GM23338 (cell line): ENCODE data around the gene GRIN2A. TPM values are rescaled to one million over a fixed set of nuclear protein-coding genes. Genes with fewer than 3 reads are reported as not detected.

Experiments used
- ATAC-seq: fragments of 200-7000 bp; cut with Tn5 transposase; 3 replicates; pipeline ENCODE4 v1.9.1; 2020
- DNase-seq: peaks from one replicate; pipeline ENCODE4 v3.0.0-alpha.2; 2015; ENCODE audit warnings: low spot score
- H2AFZ ChIP-seq: fragments of 200-600 bp; sonication (generic); 2 replicates; pipeline ENCODE4 v1.8.0; 2016; ENCODE audit warnings: antibody characterized with exemption, mild to moderate bottlenecking, moderate library complexity
- H3F3A ChIP-seq: fragments of 200-600 bp; sonication (generic); replicated peaks from 2 replicates; pipeline ENCODE4 v1.8.0; 2017; ENCODE audit warnings: antibody characterized with exemption, mixed run types, low read depth
- H3K27ac ChIP-seq: fragments of 200-600 bp; sonication (generic); 2 replicates; pipeline ENCODE4 v1.6.1; 2016; ENCODE audit warnings: low read depth
- H3K27me3 ChIP-seq: fragments of 200-600 bp; sonication (generic); 2 replicates; pipeline ENCODE4 v1.8.0; 2016; ENCODE audit warnings: mild to moderate bottlenecking, mixed run types, moderate library complexity; ENCODE audit not compliant: insufficient read depth
- H3K36me3 ChIP-seq: fragments of 200-600 bp; sonication (generic); 2 replicates; pipeline ENCODE4 v1.8.0; 2016; ENCODE audit warnings: mild to moderate bottlenecking; ENCODE audit not compliant: insufficient read depth
- H3K4me1 ChIP-seq: fragments of 200-600 bp; sonication (generic); 2 replicates; pipeline ENCODE4 v1.8.0; 2016; ENCODE audit warnings: mild to moderate bottlenecking, moderate library complexity; ENCODE audit not compliant: insufficient read depth
- H3K4me2 ChIP-seq: fragments of 200-600 bp; sonication (generic); 2 replicates; pipeline ENCODE4 v1.7.1; 2017; ENCODE audit warnings: mixed run types
- H3K4me3 ChIP-seq: fragments of 200-600 bp; sonication (generic); 2 replicates; pipeline ENCODE4 v1.6.1; 2016; ENCODE audit warnings: mixed run types
- H3K79me2 ChIP-seq: fragments of 200-600 bp; sonication (generic); replicated peaks from 2 replicates; pipeline ENCODE4 v1.8.0; 2017; ENCODE audit warnings: mild to moderate bottlenecking; ENCODE audit not compliant: insufficient read depth
- H3K9me2 ChIP-seq: fragments of 200-600 bp; sonication (generic); 2 replicates; pipeline ENCODE4 v1.8.0; 2017; ENCODE audit not compliant: insufficient read depth
- H4K20me1 ChIP-seq: fragments of 200-600 bp; sonication (generic); replicated peaks from 2 replicates; pipeline ENCODE4 v1.8.0; 2017; ENCODE audit warnings: mild to moderate bottlenecking; ENCODE audit not compliant: insufficient read depth
- H3K27ac Mint-ChIP-seq: 2 replicates; pipeline ENCODE4 v1.8.0; 2020; ENCODE audit warnings: inconsistent platforms, mild to moderate bottlenecking, moderate library complexity, mixed read lengths
- H3K27me3 Mint-ChIP-seq: 3 replicates; pipeline ENCODE4 v1.8.0; 2022; ENCODE audit warnings: low read depth, mild to moderate bottlenecking, moderate library complexity, mixed read lengths, inconsistent platforms; ENCODE audit not compliant: insufficient read depth, poor library complexity
- H3K36me3 Mint-ChIP-seq: 3 replicates; pipeline ENCODE4 v1.8.0; 2021; ENCODE audit warnings: low read depth, mild to moderate bottlenecking, inconsistent platforms, moderate library complexity, mixed read lengths
- H3K4me1 Mint-ChIP-seq: 3 replicates; pipeline ENCODE4 v1.8.0; 2020; ENCODE audit warnings: mild to moderate bottlenecking, inconsistent platforms, mixed read lengths
- H3K4me3 Mint-ChIP-seq: 3 replicates; pipeline ENCODE4 v1.8.0; 2021; ENCODE audit warnings: moderate library complexity, mild to moderate bottlenecking, inconsistent platforms, mixed read lengths
- H3K9me3 Mint-ChIP-seq: 3 replicates; pipeline ENCODE4 v1.8.0; 2020; ENCODE audit warnings: moderate library complexity, mild to moderate bottlenecking, inconsistent platforms, mixed read lengths
- CREB1 ChIP-seq: fragments of 250-450 bp; sonication (Bioruptor Pico); IDR thresholded peaks from 2 replicates; pipeline ENCODE4 v1.5.0; 2020; ENCODE audit warnings: low read depth, mild to moderate bottlenecking, moderate library complexity
- CTCF ChIP-seq, 2 experiments: fragments of 200-600 bp in 1 of 2; sonication (generic) in 1 of 2; conservative IDR thresholded peaks; 2 replicates each; pipeline versions ENCODE4 v1.5.1 to v1.6.1; 2016 to 2017; ENCODE audit warnings: antibody characterized with exemption in 2 of 2, low read depth in 2 of 2, mild to moderate bottlenecking in 2 of 2, moderate library complexity in 1 of 2
- ETS1 ChIP-seq: IDR thresholded peaks from 2 replicates; pipeline ENCODE4 v1.6.1; 2016; ENCODE audit warnings: antibody characterized with exemption
- EZH2 ChIP-seq: fragments of 200-600 bp; sonication (generic); IDR thresholded peaks from one replicate; pipeline ENCODE4 v1.8.0; 2017; ENCODE audit warnings: antibody characterized with exemption, mild to moderate bottlenecking, low read depth; ENCODE audit not compliant: unreplicated experiment
- EZH2phosphoT487 ChIP-seq: fragments of 200-600 bp; sonication (generic); IDR thresholded peaks from one replicate; pipeline ENCODE4 v1.8.1; 2018; ENCODE audit warnings: antibody characterized with exemption; ENCODE audit not compliant: unreplicated experiment
- JUNB ChIP-seq: IDR thresholded peaks from one replicate; pipeline ENCODE4 v1.6.1; 2016; ENCODE audit warnings: antibody characterized with exemption; ENCODE audit not compliant: unreplicated experiment
- NANOG ChIP-seq: IDR thresholded peaks from 2 replicates; pipeline ENCODE4 v1.6.1; 2016; ENCODE audit warnings: antibody characterized with exemption, borderline replicate concordance
- POLR2AphosphoS5 ChIP-seq: IDR thresholded peaks from 2 replicates; pipeline ENCODE4 v1.6.1; 2016; ENCODE audit warnings: antibody characterized with exemption, low read depth
- REST ChIP-seq: IDR thresholded peaks from one replicate; pipeline ENCODE4 v1.6.1; 2018; ENCODE audit warnings: antibody characterized with exemption; ENCODE audit not compliant: unreplicated experiment
- STAT1 ChIP-seq: IDR thresholded peaks from one replicate; pipeline ENCODE4 v1.6.1; 2016; ENCODE audit warnings: antibody characterized with exemption; ENCODE audit not compliant: unreplicated experiment
- ZNF114 ChIP-seq: fragments of 250-450 bp; sonication (Bioruptor Pico); IDR thresholded peaks from 2 replicates; pipeline ENCODE4 v1.5.0; 2020; ENCODE audit warnings: mild to moderate bottlenecking, moderate library complexity
- ZNF331 ChIP-seq: fragments of 250-450 bp; sonication (Bioruptor Pico); IDR thresholded peaks from 2 replicates; pipeline ENCODE4 v1.5.0; 2020; ENCODE audit warnings: low read depth, mild to moderate bottlenecking, moderate library complexity
- ZNF462 ChIP-seq: fragments of 250-450 bp; sonication (Bioruptor Pico); IDR thresholded peaks from 2 replicates; pipeline ENCODE4 v1.5.0; 2020; ENCODE audit warnings: mild to moderate bottlenecking, moderate library complexity
- polyA plus RNA-seq: library from polyadenylated mRNA; unstranded; fragments of >200 nt; fragmentation: Nextera tagmentation; extraction: Ambion mirVana; gene quantifications from 2 replicates; pipeline ENCODE4 v1.2.1, GENCODE V29; 2016
- total RNA-seq: library from RNA; depleted of rRNA; stranded (reverse); fragments of >200 nt; shearing (Covaris generic); gene quantifications from 2 replicates; pipeline ENCODE4 v1.2.3, GENCODE V29; 2014

Gene GRIN2A
- total and polyA plus RNA-seq, 2 experiments from 2014 or later, result 0.89 to 5.1 TPM

GRCh38 chr16:9713907-9714306, 468.3 kb downstream of the GRIN2A start:
- Histone ChIP-seq H3K4me1 (peaks cover 9% of the 10 kb centered on the region), H3K27me3 (no peaks in the 10 kb centered on the region), H3K79me2 (no peaks in the 10 kb centered on the region), H3F3A (no peaks in the 10 kb centered on the region), H3K4me3 (no peak overlapping the region), H3K4me2 (no peak overlapping the region), H3K27ac (no peak overlapping the region), H3K9me2 (peaks cover 12% of the 10 kb centered on the region; the same call in 1 of the 2 replicates), H2AFZ (no peak overlapping the region), H3K36me3 (no peaks in the 10 kb centered on the region), H4K20me1 (no peaks in the 10 kb centered on the region)
- H3K9me3 Mint-ChIP-seq, result no peaks in the 10 kb centered on the region; the same call in 1 of the 3 replicates
- H3K4me1 Mint-ChIP-seq, result peaks cover 9% of the 10 kb centered on the region
- no peak overlapping the region for H3K4me3 Mint-ChIP-seq
- TF ChIP-seq STAT1 (no peak), CREB1 (CRISPR knock-in tag) (no peak), CTCF (conservative IDR thresholded peaks at IDR 0.05; ENCODE audit: low read depth in 2 of 2) (no peak), EZH2 (no peak), ZNF462 (no peak), ETS1 (no peak), REST (no peak), JUNB (no peak), EZH2phosphoT487 (no peak), POLR2AphosphoS5 (no peak), ZNF331 (CRISPR knock-in tag) (no peak), ZNF114 (CRISPR knock-in tag) (no peak), NANOG (no peak)
- ATAC-seq (no peak), DNase-seq (no peak)
- no peaks in the 10 kb centered on the region for H3K27me3 Mint-ChIP-seq
- H3K27ac Mint-ChIP-seq, result no peak overlapping the region
- no peaks in the 10 kb centered on the region for H3K36me3 Mint-ChIP-seq
